ENCODE data around the gene SPACA4.

- TF ChIP-seq CTCF (IDR thresholded peaks at IDR 0.05) (no peak), POLR2A (IDR thresholded peaks at IDR 0.05) (no peak)
These were observed 50.4 kb downstream of the SPACA4 start for GRCh38 chr19:48656840-48657474.
